Activated CD4-positive, alpha-beta T cell treated with anti-CD3 and anti-CD28 coated beads, Interleukin-2, amount 50 U/mL, for 24 hours (primary cell): ENCODE measurements around the gene EGFL8.
A peak's percentile ranks its signal among the peaks of the same experiment; 100 is the strongest.
"Not testable (repeated sequence)": the region's sequence is repeated elsewhere in the genome, so short reads cannot be mapped to it uniquely, and the experiment has no call there.

Experiments
- DNase-seq, 2 donors: peaks; one replicate each; pipeline ENCODE4 v3.0.0-alpha.2; 2020; ENCODE audit warnings: low read depth in 1 of 2, low spot score in 1 of 2

EGFL8 gene

DNA sequence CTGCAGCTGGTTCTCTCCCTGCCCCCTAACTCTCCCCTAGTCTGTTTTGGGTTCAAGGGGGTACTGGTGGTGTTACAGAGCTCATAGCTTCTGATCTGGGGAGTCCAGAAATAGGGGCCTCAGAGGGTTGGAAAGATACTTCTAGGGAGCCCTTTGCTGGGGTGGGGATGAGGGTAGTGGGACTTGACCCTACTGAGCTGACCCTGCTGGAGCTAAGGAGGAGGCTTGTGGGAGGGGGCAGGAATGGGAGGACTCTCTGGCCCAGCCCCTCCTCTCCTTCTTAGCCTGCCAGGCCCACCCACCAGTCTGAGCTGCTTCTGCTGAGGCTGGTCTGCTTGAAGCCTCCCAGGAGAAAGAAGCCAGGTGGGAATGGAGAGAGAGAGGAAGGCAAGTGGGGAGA is at the start of gene EGFL8:
Gene EGFL8 (plus strand): TSS at position 301 of the 400 bp plus-strand sequence. CDS start 1,571 bp downstream, outside the sequence.
- no peak for DNase-seq

DNA sequence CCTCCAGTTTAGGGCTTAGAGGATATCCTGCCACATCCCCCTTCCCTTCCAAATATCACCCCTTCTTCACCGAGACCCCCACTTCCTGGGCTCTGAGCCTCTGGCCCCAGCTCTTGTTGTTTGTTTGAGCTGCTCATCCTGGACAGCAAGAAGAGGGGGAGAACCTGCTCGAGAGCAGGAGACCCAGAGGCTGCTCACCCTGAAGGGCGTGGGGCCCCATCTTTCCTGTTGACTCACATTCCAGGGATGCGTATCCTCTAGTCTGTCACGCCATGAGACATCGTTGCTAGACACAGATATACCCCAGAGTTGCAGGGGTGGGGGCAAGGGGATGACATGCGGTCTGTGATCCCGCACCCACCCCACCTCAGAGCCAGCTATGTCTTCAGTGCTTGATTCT is 49.6 kb upstream of the EGFL8 start:
- no peak for DNase-seq

DNA sequence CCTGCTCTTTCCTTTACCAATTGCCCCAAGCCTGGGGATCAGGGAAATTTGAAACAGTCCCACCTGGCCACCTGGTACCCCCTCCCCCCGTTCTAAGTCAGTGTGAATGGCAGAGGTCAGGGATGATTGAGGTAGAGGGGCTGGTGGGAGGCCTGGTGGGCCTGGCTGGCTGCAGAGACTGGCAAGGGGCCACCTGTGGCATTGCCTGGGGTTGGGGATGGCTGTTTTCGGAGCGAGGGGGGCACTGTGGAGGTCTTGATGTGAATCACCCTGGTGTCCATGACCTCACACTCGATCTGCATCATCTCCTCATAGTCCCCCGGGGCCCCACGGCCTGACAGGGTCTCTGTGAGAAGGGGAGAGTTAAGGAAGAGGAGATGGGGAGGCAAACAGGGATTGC is 48.8 kb upstream of the EGFL8 start:
- DNase-seq, result no peak

DNA sequence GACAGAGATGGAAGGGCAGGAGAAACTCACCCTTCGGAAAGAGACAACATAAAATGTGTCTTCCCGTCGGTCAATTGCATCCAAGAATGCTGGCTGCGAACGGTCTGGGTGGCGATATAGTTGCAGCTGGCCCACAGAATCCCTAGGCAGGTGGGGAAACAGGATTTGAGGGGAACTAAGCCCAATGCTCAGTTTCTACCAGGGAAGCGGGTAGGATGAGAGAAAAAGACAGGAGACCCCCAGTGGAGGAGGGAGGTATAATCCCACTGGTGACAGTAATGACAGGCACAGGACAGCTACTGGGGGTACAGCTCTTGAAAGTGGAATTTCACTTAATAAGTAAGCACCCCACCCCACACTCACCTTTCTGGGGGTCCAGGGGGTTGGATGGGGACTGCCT is 47.7 kb upstream of the EGFL8 start:
- no peak for DNase-seq

DNA sequence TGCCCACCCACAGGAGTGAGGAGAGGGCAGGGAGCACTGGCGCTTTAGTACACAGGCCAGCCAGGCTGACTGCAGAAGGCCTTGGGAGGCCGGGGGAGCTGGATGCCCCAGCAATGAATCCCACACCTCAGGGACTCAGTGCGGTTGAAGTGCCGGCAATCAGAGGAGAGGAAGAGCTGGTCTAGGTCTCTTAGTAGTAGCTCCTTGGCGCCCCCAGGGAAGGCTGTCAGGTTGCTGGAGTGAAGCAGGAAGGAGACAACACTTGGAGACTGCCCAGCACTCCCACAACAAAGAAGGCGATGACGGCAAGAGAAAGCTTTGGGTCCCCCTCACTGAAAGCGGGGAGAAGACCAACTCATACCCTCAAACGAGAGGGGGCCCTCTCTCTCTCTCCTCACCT is 46.9 kb upstream of the EGFL8 start:
- DNase-seq, result no peak

DNA sequence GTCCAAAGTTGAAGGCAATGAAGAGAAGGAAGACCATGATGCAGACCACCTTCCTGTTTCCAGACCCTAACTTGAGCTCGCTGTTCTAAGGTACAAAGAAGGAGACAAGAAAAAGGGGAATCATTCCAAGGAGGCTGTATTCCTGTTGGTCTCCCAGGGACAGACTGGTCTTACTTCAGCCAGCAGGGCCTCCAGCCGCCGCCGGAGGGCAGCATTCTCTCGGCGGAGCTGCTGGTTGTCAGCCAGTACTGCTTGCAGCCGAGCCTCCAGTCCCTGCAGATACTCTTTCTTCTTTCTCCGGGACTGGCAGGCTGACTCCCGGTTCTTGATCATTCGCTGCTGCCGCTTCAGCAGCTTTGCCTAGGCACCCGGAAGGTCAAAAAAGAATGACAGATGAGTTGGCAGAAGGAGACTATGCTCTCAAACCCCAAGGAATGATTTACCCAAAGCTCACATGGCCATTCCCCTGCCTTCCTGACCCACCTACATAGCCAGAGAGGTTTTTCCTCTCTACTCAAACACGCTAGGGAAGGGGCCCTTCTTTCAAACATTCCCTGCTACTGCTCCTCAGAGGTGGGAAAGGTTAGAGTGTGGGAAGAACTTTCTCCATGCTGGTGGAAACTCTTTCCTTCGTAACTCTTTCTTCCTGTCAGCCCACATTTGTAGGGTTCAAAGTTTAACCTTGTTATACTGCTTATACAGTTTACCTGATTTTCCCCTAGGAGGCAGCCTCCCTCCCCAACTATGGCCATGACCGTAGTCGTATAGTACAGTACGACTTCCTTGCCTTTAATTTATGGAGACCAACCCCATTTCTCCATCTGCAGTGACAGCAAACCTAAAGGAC is 45.4 kb upstream of the EGFL8 start:
- peak; percentile 37 to 51 for DNase-seq

DNA sequence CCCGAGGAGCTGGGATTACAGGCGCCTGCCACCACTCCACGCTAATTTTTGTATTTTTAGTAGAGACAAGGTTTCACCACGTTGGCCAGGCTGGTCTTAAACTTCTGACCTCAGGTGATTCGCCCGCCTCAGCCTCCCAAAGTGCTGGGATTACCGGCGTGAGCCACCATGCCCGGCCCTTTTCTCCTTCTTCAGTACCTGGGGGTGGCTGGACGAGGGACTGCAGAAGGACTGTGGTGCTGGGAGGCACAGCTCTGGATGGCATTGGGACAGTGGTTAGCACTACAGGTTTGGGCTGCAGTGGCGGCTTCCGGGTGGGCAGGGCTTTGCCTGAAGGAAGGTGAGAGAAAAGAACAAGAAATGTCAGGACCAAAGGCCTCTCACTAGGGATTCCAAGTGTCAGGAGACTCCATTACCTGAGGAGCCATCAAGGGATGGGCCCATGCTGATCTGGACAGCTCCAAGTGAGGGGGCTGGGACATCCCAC is 43.8 kb upstream of the EGFL8 start:
- no peak for DNase-seq

DNA sequence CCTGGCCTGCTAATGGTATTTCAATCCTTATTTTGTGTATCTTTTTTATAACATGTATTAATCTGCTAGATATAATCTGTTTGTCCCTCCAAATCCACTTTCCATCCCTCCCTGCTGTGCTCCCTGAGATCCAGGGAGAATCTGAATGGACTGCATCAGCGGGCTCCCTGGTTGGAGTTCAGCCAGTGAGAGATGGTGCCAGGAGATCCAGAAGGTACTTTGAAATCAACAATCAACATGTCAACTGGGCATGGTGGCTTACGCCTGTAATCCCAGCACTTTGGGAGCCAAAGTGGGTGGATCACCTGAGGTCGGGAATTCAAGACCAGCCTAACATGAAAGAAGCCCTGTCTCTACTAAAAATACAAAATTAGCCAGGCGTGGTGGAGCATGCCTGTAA is 40.7 kb upstream of the EGFL8 start:
- no peak for DNase-seq

DNA sequence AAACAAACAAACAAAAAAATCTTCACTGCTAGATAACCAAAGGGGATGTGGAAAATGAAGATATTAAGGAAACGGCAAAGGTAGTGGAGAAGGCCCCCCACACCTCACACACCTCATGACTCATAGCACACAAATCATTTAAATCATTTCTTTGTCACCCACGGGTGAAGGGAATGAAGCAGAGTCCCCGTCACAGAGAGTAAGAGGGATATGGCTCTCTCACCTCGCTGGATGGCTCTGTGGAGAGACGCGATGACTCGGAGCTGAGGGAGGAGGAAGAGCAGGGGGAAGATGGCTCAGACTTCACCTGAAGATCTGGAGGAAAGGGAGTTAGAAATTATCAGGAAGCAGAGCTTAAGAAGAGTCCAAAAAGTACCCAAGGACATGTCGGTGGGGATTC is 37.5 kb upstream of the EGFL8 start:
- DNase-seq, result no peak

DNA sequence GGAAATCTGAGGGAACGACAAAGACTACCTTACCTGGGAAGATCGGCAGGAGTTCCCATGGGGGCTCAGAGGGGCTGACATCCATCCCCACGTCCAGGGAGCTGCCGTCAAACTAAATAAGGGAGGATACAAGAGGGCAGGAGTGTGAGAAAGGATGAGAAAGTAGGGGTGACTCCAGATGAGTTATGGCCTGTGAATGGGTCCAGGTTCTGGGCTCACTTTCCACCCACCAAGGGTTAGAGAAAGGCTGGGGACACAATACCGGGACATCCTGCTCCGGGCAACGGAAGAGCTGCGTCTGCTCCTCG is 37.0 kb upstream of the EGFL8 start:
- DNase-seq, result no peak

DNA sequence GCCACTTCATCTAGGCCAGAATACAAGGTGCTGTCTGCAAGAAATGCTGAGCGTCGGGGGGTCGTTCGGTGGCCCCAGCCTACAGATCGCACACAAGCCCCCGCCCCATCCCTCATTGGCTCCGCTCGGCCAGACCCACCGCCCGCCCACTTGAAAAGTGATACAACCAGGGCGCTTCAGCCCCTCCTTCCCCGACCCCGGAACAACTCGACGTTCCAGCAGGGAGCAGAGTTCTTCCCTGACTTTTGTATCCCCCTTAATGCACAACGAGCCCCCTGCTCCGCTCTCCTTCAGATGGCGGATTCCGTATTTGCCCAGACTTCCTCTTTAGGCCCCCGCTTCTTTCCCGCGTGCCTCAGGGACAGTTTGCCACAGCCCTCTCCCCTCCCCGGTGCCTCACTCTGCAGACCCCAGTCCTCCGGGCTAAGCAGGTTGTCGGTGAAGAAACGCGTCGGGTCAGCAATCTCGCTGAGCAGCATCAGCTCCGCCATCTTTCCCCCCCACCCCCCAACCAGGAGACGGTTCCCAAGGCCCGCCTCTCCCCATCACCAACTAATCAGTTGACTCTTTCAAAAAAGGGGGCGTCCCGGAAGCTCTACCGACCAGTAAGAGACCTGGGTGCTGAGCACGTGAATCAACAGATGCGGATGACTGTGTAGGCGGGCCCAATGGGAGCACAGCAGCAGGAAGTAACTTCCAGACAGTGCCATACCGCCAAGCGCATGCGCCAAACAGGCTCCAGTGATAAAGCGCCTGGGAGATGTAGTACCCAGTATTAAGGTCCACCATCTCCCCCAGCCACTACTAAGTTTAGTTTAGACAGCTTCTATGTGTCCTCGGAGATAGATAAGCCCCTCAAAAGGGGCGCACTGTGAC is 36.4 kb upstream of the EGFL8 start, which contains the start of gene ATF6B:
Gene ATF6B (minus strand): TSS at position 530 of the 876 bp plus-strand sequence. CDS start 39 bp downstream, at position 491.
- peak; percentile 82 to 99 for DNase-seq

DNA sequence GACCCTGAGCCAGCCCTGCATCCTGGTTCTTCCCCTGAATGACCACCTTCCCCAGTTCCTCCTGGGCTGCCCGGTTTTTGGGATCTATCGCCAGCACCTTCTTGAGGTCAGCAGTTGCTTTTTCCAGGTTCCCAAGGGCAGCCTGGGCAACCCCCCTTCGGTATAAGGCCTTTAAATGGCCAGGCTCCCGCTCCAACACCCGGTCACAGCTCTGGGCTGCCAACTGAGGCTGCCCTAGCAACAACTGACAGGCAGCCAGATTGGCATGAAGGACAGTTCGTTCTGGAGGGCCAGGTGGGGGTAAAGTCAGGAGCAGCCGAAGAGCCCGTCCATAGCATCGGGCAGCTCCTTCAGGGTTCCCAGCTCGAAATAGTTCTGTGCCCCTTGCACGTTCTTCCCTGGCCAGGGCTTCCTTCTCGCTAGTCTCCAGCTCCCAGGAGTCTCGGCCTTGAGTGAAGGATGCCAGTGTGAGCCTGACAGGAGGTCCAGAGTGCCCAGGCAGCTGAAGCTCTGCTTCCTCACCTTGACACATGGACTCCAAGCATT is 35.6 kb upstream of the EGFL8 start:
- no peak for DNase-seq

DNA sequence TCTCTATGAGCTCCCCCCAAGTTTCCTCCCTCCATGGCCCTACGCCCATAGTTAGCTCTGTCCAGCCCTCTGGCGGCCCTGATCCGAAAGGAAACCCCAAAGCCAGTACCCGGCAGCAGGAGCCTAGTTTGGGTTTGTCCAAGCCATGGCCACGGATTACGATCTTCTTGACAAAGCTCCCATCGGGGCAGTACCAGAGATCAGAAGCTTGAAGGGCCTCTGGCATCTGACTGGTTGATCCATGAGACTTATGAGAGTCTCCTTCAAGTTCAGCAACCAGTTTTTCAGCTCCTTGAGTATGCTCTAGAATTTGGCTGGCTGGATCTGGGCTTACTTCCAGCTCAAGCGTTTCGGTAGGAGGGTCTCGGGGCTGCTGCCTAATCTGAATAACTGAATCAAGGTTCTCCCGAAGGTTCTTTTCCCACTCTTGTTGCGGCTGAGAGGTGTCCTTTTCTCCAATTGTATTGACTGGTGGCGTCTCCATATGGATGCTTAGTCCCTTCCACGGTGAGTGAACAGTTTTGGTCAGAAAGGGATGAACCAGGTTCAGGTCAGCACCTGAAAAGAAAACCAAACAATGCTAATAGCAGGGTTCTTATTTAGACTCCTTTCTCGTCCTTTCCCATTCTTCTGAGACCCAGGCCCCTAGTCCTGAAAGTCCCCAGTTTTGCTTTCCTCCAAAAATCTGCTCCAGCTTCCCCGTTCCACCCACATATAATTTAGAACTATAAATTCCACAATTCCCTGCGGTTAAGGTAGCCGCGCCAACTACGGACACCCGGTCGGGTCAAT is 34.9 kb upstream of the EGFL8 start:
- DNase-seq, result no peak

DNA sequence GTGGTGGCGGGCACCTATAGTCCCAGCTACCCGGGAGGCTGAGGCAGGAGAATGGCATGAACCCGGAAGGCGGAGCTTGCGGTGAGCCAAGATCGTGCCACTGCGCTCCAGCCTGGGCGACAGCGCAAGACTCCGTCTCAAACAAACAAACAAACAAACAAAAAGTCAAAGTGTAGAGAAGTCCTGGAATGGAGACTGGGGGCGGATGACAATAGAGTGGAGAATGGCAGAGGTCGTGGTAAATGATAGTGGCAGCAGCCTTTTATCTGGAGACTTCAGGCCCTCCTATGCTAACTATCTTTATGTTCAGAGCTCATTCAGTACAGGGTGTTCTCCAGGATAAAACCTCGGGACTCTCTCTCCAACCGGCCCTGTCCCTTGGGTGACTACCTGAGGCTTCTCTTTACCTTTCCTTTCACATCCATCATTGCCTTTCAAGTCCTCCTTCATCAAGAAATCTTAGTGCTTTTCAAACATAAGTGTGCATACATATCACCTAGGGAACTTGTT is 32.9 kb upstream of the EGFL8 start:
- no peak for DNase-seq

DNA sequence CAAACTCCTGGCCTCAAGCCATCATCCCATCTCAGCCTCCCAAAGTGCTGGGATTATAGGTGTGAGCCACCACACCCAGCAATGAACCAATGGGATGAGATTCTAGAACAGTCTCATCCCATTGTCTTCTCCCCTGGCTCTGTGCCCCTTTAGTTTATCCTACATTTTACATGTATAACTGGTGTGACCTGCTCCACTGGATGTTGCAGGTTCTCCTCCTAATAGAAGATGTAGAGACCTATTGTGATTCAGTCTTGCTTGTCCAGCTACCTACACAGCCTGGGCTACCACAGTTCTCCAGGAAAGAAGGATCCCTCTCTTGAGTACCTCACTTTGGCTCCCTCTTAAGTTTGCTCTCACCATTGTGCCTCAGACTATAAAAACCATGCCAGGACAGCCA is 32.3 kb upstream of the EGFL8 start:
- no peak for DNase-seq

DNA sequence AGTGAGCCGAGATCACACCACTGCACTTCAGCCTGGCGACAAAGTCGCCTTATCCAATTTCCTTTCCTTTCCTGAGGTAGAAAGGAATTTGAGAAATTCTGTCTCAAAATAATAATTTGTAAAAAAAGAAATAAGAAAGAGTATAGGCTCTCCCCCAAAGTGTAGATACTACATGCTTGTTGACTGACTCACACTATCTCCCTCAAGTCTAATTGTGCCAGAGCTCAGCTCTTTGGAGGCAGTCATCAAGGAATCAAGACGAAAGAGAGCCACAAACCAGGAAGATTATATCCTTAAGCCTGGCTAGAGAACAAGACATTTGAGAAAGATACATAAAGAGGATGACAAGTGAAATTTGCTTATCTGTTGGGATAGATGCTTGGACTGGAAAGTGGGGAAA is 30.6 kb upstream of the EGFL8 start:
- DNase-seq, result no peak

DNA sequence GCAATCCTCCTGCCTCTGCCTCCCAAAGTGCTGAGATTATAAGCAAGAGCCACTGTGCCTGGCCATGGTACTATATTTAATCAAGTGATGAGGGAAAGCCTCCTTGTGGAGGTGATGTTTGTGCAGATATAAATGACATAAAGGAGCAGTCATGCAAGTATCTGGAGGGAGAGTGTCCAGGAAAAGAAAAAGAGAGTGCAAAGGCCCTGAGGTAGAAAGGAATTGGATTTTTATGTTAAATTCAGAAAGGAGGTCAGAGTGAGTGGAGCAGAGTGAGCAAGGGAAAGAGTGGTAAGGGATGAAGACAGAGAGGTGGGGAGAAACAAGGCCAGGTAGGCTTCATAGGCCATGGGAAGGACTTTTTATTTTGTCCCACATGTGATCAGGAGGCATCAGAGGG is 26.9 kb upstream of the EGFL8 start:
- DNase-seq, result no peak

DNA sequence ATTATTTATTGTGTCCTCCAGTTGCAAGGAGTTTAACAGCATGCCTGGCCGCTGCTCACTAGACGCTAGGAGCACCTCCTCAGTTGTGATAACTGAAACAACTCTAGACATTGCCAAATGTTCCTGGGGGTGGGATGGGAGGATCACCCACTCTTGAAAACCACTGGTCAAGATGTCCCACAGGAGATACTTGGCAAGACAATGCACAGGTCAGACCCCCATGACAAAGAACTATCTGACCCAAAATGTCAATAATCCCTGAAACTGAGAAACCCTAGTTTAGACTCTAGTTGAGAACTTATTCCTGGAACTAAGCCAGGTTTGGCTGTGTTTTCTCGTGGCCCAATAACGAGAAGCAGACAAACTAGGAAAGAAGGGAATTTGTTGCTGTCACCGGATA is 24.8 kb upstream of the EGFL8 start:
- DNase-seq, result no peak

DNA sequence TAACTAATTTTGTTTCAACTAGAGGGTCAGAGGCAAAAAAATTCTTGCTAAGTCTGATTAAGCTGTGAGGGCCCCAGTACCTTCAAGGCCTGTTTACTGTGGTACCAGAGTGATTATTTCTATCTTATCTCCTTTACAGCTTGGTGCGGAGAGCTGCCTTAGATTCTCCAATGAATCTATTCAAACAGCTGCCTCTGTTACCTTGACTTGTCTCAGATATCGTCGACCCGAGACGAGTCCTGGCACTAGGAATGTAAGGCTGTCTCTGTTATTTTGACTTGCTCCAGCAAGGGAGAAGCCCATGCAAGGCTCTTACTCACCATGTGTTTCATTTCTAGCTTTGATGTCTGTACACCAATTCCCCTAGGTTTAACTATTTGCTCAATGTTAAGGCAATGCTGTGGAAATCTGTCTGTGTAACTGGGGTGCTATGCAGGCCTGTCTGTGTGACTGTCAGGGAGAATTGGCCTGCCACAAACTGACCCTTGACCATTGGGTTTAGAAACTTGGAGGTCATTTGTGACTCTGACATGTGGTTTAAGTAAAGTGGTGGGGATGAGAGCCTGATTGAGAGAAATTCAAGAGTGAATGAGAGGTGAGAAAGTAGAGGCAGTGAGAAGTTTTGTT is 23.9 kb upstream of the EGFL8 start:
- no peak for DNase-seq

DNA sequence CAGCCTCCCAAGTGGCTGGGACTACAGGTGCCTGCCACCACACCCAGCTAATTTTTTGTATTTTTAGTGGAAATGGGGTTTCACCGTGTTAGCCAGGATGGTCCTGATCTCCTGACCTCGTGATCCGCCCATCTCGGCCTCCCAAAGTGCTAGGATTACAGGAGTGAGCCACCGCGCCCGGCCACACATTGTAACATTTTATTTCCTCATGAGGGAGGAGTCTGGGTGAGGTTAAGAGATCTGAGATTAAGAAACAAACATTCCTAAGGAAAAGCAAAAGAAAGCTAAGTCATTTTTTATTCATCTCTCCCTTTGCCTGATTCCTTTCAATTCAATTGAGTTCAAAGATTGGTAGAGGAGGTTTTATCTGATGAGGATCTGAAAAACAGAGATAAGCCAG is 20.2 kb upstream of the EGFL8 start:
- not testable (repeated sequence) for DNase-seq
